ENCODE data around the gene CTDP1.

The CTDP1 gene

DNA sequence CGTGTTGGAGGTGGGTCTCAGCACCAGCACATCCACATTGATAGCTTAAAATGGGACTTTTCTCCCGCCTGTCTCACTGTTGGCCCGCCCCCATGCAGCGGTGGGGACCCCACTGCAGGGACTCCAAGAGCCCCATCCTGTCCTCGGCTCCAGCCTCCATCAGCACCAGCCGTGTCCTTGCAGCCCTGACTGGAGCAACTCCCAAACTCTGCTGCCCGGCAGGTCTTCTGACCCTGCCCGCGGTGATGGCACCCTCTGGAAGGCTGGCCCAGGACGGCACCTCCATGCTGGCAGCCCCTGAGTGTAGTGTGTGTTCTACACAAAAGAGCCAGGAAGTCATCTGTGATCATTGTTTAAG is 76.5 kb downstream of the CTDP1 start:
- in situ Hi-C loops (cut with HindIII; ENCODE audit: low sequenced_read_pairs), result no loop called here
- no peak overlapping the region for H3K4me3 ChIP-seq (ENCODE audit: low read depth, low read length)
- TF ChIP-seq, protein P1, sequence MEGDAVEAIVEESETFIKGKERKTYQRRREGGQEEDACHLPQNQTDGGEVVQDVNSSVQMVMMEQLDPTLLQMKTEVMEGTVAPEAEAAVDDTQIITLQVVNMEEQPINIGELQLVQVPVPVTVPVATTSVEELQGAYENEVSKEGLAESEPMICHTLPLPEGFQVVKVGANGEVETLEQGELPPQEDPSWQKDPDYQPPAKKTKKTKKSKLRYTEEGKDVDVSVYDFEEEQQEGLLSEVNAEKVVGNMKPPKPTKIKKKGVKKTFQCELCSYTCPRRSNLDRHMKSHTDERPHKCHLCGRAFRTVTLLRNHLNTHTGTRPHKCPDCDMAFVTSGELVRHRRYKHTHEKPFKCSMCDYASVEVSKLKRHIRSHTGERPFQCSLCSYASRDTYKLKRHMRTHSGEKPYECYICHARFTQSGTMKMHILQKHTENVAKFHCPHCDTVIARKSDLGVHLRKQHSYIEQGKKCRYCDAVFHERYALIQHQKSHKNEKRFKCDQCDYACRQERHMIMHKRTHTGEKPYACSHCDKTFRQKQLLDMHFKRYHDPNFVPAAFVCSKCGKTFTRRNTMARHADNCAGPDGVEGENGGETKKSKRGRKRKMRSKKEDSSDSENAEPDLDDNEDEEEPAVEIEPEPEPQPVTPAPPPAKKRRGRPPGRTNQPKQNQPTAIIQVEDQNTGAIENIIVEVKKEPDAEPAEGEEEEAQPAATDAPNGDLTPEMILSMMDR (IDR thresholded peaks at IDR 0.05; ENCODE audit: low read depth, low read length), result no peak
- DNase-seq (ENCODE audit: low read depth, low spot score), result no peak

DNA sequence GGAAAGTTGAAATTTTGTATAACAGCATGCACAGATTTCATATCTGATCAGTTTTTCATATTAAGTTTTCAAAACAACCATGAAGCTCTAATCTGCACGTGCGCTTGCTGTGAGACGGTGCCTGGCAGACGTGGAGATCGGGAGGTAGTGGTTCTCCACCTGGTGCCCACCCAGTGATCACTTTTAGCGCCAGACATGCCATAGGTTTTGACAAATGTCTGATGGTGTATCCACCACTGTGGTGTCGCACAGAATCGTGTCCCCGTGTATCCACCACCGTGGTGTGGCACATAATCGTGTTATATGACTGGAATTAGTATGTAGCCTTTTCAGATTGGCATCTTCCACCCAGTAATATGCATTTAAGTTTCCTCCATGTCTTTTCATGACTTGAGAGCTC is 77.2 kb downstream of the CTDP1 start:
- in situ Hi-C loops (cut with HindIII; ENCODE audit: low sequenced_read_pairs), result no loop called here
- no peak for DNase-seq (ENCODE audit: low read depth, low spot score)
- TF ChIP-seq, protein P1 (IDR thresholded peaks at IDR 0.05; ENCODE audit: low read depth, low read length), result no peak
- H3K4me3 ChIP-seq (ENCODE audit: low read depth, low read length), result no peak overlapping the region

DNA sequence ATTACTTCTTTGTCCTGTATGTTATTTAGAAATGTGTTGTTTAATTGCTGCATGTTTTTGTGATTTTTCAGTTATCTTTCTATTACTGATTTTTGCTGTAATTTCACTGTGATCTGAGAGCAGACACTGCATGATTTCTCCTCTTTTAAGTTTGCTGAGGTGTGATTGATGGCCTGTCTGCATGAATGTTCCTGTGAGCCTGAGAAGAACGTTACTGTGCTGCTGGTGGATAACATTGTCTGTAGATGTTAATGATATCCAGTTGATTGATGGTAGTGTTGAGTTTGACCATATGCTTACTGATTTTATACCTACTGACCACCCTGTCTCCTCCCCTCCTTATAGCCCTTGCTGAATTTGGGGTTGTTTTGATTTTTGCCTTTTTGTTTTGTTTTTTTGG is 80.7 kb downstream of the CTDP1 start:
- TF ChIP-seq, protein P1 (IDR thresholded peaks at IDR 0.05; ENCODE audit: low read depth, low read length), result no peak
- no peak for DNase-seq (ENCODE audit: low read depth, low spot score)
- no peak overlapping the region for H3K4me3 ChIP-seq (ENCODE audit: low read depth, low read length)
- in situ Hi-C loops (cut with HindIII; ENCODE audit: low sequenced_read_pairs), result no loop called here

DNA sequence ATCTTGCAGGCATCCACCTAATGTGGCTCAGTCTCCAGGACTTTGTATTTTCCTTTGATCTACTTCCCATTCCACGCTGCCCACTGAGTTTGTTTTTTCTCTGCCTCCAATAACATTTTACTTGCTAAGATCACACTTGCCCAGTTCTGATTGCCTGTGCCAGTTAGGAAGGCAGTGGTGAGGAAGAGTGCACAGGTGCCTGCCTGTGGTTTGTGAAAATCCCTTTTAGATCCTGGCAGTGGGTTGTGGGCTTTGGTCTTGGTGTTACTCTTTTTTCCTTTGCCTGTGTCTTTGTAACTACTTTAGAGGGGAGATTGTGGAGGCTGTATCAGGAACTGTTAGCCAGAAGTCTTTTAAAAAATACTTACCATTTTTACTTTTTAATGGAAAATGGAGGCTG is 81.3 kb downstream of the CTDP1 start:
- H3K4me3 ChIP-seq (ENCODE audit: low read depth, low read length), result no peak overlapping the region
- DNase-seq (ENCODE audit: low read depth, low spot score), result no peak
- TF ChIP-seq, protein P1 (IDR thresholded peaks at IDR 0.05; ENCODE audit: low read depth, low read length), result no peak
- in situ Hi-C loops (cut with HindIII; ENCODE audit: low sequenced_read_pairs), result no loop called here

DNA sequence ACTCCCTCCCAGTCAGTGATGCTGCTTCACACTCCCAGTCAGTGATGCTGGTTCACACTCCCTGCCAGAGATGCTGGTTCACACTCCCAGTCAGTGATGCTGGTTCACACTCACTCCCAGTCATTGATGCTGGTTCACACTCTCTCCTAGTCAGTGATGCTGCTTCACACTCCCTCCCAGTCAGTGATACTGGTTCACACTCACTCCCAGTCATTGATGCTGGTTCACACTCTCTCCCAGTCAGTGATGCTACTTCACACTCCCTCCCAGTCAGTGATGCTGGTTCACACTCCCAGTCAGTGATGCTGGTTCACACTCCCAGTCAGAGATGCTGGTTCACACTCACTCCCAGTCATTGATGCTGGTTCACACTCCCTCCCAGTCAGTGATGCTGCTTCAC is 83.8 kb downstream of the CTDP1 start:
- TF ChIP-seq, protein P1 (IDR thresholded peaks at IDR 0.05; ENCODE audit: low read depth, low read length), result no peak
- no peak for DNase-seq (ENCODE audit: low read depth, low spot score)
- H3K4me3 ChIP-seq (ENCODE audit: low read depth, low read length), result no peak overlapping the region
- in situ Hi-C loops (cut with HindIII; ENCODE audit: low sequenced_read_pairs), result no loop called here

DNA sequence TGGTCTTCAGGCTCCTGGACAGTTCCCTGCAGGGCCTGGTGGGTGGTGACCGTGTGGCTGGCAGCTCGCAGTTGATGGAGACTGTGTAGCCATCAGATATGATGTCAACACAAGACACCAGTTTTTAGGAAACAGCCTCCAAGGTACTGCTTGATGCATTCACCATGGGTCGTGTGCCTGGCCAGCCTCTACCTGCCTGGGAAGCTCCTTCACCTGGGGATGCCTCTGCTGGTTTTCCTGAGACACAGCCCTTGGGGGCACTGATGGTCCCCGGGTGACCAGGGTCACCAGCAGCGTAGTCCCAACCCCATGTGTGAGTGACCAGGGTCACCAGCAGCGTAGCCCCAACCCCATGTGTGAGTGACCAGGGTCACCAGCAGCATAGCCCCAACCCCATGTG is 84.5 kb downstream of the CTDP1 start:
- TF ChIP-seq, protein P1 (IDR thresholded peaks at IDR 0.05; ENCODE audit: low read depth, low read length), result no peak
- H3K4me3 ChIP-seq (ENCODE audit: low read depth, low read length), result no peak overlapping the region
- in situ Hi-C loops (cut with HindIII; ENCODE audit: low sequenced_read_pairs), result no loop called here
- DNase-seq (ENCODE audit: low read depth, low spot score), result no peak

Data from astrocyte of the spinal cord (primary cell).